ENCODE measurements around the gene AEBP2. TPM values are rescaled to one million over a fixed set of nuclear protein-coding genes. Genes with fewer than 3 reads are reported as not detected.
"Not testable (repeated sequence)": the region's sequence is repeated elsewhere in the genome, so short reads cannot be mapped to it uniquely, and the experiment has no call there.

Gene AEBP2
- total RNA-seq, 6 experiments from 2014 or later = 9.7 to 18.2 (median 13.4) TPM

GRCh38 chr12:19397534-19397933 lies 41.8 kb upstream of the AEBP2 start:
- H3K9me3 ChIP-seq = no peaks in the 10 kb centered on the region
- H3K27me3 ChIP-seq = no peaks in the 10 kb centered on the region
- ATAC-seq (no peak), DNase-seq (no peak)
- no peak overlapping the region for H3K4me3 ChIP-seq
- WGBS (ENCODE audit: insufficient coverage, low coverage, low lambda C conversion rate, missing lambda C conversion rate) = 79% methylated on average over 2 of the region's 4 CpGs
- TF ChIP-seq POLR2A (IDR thresholded peaks at IDR 0.05) (no peak), CTCF (IDR thresholded peaks at IDR 0.05) (no peak)
- intact Hi-C loops (cut with DNase I) = no loop called here
- no peak overlapping the region for H3K27ac ChIP-seq
- no peaks in the 10 kb centered on the region for H3K36me3 ChIP-seq
- H3K4me1 ChIP-seq = no peaks in the 10 kb centered on the region

GRCh38 chr12:19398376-19399363 lies 40.6 kb upstream of the AEBP2 start:
- DNase-seq = no peak
- H3K4me3 ChIP-seq = no peak overlapping the region
- TF ChIP-seq CTCF (IDR thresholded peaks at IDR 0.05) = no peak
- no peak for TF ChIP-seq POLR2A (IDR thresholded peaks at IDR 0.05)
- H3K27me3 ChIP-seq = no peaks in the 10 kb centered on the region
- H3K9me3 ChIP-seq = no peaks in the 10 kb centered on the region
- intact Hi-C loops (cut with DNase I) = no loop called here
- no peaks in the 10 kb centered on the region for H3K36me3 ChIP-seq
- no peak for ATAC-seq
- 58% methylated on average over 5 of the region's 6 CpGs for WGBS (ENCODE audit: insufficient coverage, low coverage, low lambda C conversion rate, missing lambda C conversion rate)
- no peaks in the 10 kb centered on the region for H3K4me1 ChIP-seq
- H3K27ac ChIP-seq = no peak overlapping the region

- ATAC-seq; H3K36me3 ChIP-seq; H3K4me3 ChIP-seq; H3K4me1 ChIP-seq; intact Hi-C loops (cut with DNase I); DNase-seq; H3K9me3 ChIP-seq; H3K27me3 ChIP-seq; H3K27ac ChIP-seq: not testable (repeated sequence)
- 91% methylated on average over 8 of the region's 9 CpGs for WGBS (ENCODE audit: insufficient coverage, low coverage, low lambda C conversion rate, missing lambda C conversion rate)
These were observed 38.5 kb upstream of the AEBP2 start for GRCh38 chr12:19400649-19401285.

- Histone ChIP-seq H3K27me3 (no peaks in the 10 kb centered on the region), H3K36me3 (no peaks in the 10 kb centered on the region), H3K4me3 (no peak overlapping the region), H3K27ac (no peak overlapping the region), H3K4me1 (no peaks in the 10 kb centered on the region), H3K9me3 (no peaks in the 10 kb centered on the region)
- no peak for DNase-seq
- no CpG with 5 or more reads among the region's 6 CpGs for WGBS (ENCODE audit: insufficient coverage, low coverage, low lambda C conversion rate, missing lambda C conversion rate)
- no peak for ATAC-seq
- TF ChIP-seq POLR2A (IDR thresholded peaks at IDR 0.05) = no peak
- TF ChIP-seq CTCF (IDR thresholded peaks at IDR 0.05) = no peak
- intact Hi-C loops (cut with DNase I) = no loop called here
These were observed 37.1 kb upstream of the AEBP2 start for GRCh38 chr12:19402211-19402610.
